ENCODE measurements around the gene LPAR3.
A peak's percentile ranks its signal among the peaks of the same experiment; 100 is the strongest.

Gene LPAR3

DNA sequence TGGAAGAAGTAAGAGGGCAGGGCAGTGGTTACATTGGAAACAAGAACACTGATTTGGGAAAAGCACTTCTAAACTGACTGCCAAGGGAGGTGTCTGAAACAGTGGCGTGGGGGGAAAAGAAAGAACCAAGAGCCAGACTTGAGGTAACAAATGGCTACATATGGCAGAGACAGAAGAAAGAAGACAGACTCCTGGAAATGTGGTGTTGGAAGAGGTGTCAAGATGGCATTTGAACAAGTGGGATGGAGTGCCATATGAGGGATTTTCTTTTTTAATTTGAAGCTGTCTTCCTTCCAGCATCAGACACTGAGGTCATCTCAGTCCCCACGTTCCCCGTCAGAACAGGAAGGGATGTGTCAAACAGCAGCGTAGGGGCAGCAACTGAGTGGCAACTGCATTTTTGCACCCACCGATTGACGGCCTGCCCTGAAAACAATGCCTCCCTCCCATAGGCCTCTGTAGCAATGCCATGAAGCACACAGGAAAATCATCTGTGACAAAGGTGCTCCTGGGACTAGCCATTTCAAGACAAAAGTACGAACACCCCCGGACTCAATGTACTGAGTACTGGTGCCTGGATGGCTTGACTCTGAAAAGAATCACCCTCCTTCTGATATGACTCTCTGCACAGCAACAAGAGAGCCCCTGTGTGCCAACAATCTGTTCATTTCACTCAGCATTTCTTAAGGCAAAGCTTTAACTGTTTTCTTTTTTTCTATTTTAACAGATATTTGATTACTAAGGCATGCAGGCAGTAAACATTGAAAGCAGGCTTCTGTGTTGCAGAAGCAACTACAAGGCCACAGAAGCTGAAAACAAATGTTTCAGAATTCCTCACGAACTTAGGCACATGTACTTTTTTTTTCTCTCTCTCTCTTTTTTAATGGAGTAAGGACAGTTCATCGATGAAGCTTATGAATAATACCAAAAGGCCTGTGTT, 37.0 kb downstream of the LPAR3 start:
- no peak for DNase-seq

DNA sequence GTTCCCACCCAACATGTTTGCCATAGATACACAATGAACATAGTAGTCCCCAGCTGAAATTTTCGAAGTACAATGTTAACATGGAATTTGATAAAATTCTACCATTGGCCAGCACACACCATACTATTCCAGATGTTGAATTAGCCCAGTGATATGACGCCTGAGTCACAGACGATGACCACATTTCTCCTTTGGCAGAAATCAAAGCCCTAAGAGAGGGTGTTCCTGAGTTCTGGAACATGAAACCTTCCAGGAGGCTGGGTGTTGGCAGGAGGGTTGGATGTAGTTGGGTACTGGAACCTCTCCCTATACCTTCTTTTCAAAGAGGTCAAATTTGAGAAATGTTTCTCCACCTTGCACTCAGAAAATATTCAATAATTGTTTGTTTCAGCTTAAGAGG, 37.8 kb downstream of the LPAR3 start:
- DNase-seq = no peak

- no peak for DNase-seq
Measured at GRCh38 chr1:84853741-84854721, 39.0 kb downstream of the LPAR3 start.

GRCh38 chr1:84851839-84852238, 41.2 kb downstream of the LPAR3 start:
- DNase-seq = no peak

DNA sequence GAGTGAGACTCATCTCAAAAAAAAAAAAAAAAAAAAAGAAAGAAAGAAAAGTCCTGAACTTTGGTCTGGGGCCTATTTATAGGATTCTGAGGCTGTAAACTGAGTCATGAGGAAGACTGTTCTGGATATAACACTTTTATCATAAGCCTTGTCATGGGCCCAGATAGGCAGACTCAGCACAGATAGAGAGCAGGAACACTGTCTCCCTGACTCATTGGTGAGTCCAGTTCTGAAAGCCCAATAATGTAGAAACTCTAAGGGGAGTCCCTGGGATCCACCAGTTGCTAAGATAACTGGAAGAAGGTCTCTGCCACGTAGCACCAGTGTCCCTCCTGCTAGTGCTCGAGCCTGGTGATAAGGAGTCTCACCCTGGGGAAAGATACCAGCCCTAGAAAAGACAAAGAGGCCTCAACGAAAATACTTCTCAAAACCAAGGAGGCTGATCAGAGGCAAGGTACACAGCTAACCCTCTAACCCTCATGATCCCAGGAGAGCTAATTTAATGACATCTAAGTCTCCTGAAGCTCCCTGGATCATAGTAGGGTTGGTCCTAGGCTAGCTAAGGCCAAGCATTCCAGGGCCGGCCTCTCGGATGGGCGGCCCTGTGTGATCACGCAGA, 43.5 kb downstream of the LPAR3 start:
- DNase-seq = no peak

DNA sequence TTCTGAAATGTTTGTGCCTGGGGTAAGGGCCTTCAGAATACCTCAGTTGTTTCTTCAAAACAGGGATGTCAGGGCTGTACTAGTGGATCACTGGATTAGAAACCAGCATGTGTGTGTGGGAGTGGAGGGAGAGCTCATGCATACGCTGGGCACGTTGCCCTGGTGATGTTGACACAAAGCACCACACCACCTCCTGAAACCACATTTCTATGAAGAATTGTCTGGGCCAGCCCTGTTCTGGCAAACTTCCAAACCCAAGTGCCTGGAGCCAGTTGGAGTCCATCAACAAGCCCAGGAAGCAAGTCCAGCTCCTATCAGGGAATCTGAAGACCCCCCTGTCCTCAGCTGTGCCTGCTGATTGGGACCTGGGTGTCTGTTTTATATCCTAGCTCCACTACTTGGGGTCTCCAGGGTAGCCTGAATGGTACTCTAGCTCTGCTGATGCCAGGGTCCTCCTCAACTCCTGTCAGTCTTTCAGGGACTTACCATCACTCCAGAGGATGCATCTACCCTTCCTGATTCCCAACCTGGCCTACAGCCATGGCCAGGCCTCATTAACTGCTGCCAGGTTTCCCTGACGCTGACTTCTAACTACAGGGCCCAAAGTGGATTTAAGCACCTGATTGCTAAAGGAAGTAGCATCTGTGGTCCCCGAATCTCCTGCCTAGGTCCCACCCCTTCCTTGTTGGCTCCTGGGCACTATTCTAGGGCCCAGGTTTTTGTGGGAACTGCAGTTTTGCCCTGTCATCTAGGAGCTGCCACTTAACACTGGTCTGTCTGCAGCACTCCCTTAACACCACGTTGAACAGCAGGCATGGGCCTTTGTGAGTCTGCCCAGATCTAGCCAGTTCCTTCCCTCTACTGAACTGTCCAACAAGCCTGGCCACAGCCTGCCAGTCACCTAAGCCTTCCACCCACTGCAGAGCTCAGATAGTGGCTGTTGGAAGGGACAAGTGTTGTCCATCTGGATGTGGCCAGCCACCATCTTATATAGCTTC, 45.5 kb downstream of the LPAR3 start:
- DNase-seq = peak; percentile 94 to 96

DNA sequence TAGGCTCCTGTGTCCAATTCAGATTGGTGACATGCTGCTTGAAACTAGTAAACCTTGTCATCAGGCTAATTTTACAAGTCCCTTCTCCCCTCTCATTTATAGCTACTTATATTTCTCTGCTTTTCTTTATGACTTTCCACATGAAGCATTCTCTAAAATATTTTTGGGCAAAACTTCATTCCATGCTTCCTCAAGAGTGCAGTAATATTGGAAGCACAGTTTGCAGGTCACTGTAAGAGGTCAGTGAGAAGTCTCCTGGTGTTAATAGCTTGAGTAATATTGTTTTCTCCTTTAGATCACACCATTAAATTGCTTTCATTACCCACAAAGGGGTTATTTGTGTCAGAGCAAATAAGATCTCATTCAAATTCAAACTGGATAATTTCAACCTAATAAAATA, 46.6 kb downstream of the LPAR3 start:
- no peak for DNase-seq

DNA sequence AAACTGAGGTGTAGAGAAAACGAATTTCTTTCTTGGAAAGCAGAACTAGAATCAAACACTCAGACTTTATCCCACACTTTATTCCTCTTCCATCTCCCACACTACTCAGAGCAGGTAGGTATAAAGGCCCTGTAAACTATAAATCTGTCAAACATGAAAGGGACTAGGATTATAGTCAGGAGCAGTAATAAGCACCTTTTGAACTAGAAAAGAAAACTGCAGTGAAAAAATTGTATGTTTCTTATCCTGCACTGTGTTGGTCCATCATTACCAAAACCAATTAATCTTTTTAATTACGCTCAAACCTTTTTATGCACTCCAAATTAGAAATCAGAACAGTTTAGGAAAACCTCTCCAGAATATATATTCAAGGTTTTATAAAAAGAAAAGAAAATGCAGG, 47.6 kb downstream of the LPAR3 start:
- DNase-seq = peak; percentile 29 to 69

DNA sequence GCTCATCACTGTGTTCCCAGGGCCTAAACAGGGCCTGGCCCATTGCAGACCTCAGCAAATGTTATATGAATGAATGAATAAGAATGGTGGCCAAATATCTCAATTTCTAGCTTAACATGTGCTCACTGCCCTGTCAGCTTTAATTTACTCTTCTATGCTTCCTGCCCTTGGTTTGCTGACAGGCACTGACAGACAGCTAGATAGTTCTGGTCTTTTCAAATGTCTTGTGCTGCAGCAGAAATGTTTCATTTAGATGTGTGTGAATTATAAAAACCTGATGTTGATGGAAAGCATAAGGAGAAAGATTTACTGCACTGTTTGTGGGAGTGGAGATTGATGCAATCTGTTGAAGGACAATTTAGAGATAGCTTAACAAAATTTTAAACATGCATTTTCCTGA, 48.9 kb downstream of the LPAR3 start:
- no peak for DNase-seq

GRCh38 chr1:84842748-84843231, 50.2 kb downstream of the LPAR3 start:
- no peak for DNase-seq

GRCh38 chr1:84841971-84842370, 51.0 kb downstream of the LPAR3 start:
- DNase-seq = no peak

- no peak for DNase-seq
Measured at GRCh38 chr1:84840346-84840745, 52.7 kb downstream of the LPAR3 start.

DNA sequence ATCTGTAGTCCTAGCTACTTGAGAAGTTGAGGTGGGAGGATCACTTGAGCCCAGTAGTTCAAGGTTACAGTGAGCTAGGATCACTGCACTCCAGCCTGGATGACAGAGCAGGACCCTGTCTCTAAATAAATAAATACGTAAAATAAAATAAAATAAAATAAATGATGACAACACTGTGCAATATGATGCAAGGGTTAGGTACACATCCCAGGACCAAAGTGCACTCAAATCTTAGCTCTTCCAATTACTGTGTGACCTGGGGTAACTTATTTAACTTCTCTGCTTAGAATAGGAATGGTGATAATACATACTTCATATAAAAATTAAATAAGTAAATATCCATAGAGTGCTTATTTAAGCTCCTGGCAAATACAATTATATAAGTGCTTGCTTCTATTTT, 53.5 kb downstream of the LPAR3 start:
- DNase-seq = no peak

DNA sequence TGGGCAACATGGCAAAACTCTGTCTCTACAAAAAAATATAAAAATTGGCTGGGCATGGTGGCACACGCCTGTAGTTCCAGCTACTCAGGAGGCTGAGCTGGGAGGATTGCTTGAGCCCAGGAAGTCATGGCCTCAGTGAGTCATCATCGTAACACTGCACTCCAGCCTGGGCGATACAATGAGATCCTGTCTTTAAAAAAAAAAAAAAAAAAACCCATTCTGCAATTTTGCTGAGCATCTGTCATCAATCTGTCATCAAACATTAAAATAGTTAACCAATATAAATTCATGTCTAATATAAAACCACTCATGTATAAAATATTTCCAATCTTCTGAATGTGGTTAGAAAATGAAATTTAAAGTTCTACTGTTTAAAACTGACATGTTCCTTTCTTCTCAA, 56.9 kb downstream of the LPAR3 start:
- no peak for DNase-seq

DNA sequence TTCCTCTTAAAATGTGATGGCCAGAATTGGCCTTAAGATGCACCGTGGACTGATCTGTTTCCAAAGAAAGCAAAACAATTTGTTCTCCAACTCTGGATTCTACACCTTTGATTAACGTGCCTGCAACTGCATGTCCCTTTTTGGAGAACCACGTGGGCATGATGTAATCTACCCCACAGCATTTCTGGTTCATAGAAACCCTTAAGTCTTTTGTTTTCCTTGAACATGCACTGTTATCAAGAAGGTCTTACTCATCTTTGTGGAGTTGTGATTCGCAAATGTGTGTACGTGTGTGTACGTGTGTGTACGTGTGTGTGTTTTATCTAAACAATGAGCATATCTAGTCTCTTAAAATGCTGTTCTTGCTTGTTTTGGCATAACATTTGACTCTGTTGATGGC, 57.8 kb downstream of the LPAR3 start:
- DNase-seq = no peak

DNA sequence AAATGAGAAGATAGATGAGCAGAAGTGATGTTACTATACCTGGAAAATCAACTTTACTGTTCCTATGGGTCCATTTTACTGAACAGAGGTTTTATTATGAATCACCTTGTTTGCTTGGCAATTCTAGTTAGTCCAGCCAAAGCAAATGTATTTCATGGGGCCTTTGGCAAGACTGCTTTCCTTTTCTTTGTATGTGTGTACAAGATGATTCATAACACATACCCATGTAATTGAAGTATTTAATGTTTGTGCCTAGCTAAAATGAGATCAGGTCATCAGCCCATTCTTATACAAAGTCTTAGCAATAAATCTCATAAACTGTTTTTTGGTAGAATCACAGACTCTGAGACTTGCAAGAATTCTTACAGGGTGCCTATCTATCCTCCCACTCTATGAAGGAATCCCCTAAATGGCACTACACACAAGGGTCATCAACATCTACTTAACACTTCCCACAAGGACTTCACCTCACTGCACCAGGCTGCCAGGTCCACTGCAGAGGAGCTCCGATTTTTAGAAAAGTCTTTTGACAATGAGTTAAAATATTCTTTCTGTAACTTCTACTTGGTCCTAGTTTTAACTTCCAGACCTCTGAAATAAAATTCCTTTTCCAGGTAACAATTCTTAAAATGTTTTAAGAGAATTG, 58.5 kb downstream of the LPAR3 start:
- DNase-seq = peak in 1 of 2 experiments; percentile 8

DNA sequence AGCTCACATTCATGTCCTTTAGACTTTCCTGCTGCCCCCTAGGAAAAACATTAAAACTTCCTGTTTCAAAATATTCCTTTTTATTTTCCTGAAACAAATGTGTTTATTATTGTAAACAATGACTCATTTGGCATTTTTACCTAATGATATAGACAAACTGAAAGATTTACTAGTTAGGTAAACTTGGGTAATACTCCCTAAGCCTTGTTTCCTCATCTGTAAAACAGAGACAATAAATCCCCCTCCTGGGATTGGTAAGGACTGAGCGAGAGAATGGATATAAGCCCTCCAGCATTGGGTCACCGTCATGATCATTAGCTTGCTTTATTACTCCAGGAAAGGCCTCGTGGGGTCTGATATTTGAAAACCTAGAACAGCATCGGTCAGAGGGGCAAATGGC, 59.8 kb downstream of the LPAR3 start:
- peak in 1 of 2 experiments; percentile 9 for DNase-seq

DNA sequence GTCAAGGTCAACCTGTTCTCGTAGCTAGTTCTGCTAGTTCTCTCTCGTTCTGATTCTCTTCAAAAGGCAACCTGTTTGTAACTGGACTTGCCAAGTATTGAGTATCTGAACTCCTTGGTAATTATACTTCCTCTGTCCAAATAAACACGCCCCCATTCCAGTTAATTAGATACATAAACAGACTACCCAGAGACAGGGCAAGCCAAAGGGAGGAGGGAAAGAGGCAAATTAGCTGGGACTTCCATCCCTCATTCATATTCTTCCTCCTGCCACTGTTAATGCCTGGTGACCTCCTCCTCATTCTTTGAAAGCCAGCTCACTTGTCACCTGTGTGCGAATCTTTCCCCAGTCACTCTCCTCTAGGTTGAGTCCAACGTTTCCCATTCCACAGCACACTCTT, 62.9 kb downstream of the LPAR3 start:
- DNase-seq = no peak

DNA sequence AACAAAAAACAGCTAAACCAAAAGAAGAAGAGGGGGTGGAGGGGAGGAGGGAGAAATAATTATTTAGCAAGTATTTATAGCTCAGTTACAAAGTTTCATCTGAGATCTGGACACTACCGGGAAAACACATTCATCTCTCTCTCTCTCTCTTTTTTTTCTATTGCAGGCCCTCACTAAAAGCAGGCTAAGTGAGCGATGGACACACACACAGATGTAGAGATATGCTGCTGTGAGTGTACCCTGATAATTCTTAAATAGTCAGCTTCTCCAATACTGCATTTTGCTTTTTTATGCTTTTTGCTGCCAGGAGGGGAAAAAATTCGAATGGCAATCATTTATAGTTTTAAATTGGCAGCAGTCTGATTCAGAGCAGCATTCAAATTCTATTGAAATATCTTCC, 65.0 kb downstream of the LPAR3 start:
- DNase-seq = no peak

DNA sequence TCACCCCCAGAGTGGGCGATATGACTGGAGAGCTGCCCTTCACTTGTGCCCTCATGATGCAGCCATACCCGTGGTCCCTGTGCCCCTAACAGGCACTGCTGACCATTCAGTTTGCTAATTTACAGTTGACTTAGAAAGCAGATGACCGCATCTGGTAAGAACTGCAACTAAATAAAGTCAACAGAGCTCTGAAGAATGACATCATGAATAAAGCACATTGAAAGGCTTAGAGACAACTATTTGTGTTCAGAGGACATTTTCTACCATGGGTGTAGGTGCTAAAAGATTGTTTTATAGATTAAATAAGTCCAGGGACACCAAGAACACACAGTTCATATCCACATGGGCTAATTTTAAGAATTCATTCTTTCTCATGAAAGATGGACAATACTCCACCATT, 65.5 kb downstream of the LPAR3 start:
- DNase-seq = no peak

GRCh38 chr1:84825161-84825560, 67.8 kb downstream of the LPAR3 start:
- no peak for DNase-seq
